Smooth muscle cell (in vitro differentiated cells): ENCODE data around the gene USP20. TPM values are rescaled to one million over a fixed set of nuclear protein-coding genes. Genes with fewer than 3 reads are reported as not detected.

Experiments used
- DNase-seq: peaks from one replicate; lab custom pipeline; 2025; ENCODE audit not compliant: unreplicated experiment; lab: John Stamatoyannopoulos, UW
- H2AFZ ChIP-seq: fragments of 200-600 bp; sonication (generic); 2 replicates; pipeline ENCODE4 v1.6.0; 2016; ENCODE audit warnings: antibody characterized with exemption, low read depth, mild to moderate bottlenecking
- H3F3A ChIP-seq: fragments of 200-600 bp; sonication (generic); 2 replicates; pipeline ENCODE4 v1.6.0; 2017; ENCODE audit warnings: antibody characterized with exemption, low read depth
- H3K27ac ChIP-seq: fragments of 200-600 bp; sonication (generic); 2 replicates; pipeline ENCODE4 v1.5.1; 2016; ENCODE audit warnings: low read depth, mild to moderate bottlenecking
- H3K27me3 ChIP-seq: fragments of 200-600 bp; sonication (generic); 2 replicates; pipeline ENCODE4 v1.6.1; 2016; ENCODE audit warnings: low read depth, mild to moderate bottlenecking
- H3K36me3 ChIP-seq: fragments of 200-600 bp; sonication (generic); 2 replicates; pipeline ENCODE4 v1.5.1; 2016; ENCODE audit warnings: low read depth
- H3K4me1 ChIP-seq: fragments of 200-600 bp; sonication (generic); 2 replicates; pipeline ENCODE4 v1.5.1; 2016; ENCODE audit warnings: low read depth
- H3K4me2 ChIP-seq: fragments of 200-600 bp; sonication (generic); 2 replicates; pipeline ENCODE4 v1.6.0; 2016; ENCODE audit warnings: mild to moderate bottlenecking
- H3K4me3 ChIP-seq: fragments of 200-600 bp; sonication (generic); 2 replicates; pipeline ENCODE4 v1.5.1; 2016; ENCODE audit warnings: mild to moderate bottlenecking
- H3K79me2 ChIP-seq: fragments of 200-600 bp; sonication (generic); 2 replicates; pipeline ENCODE4 v1.6.0; 2016; ENCODE audit warnings: low read depth, mild to moderate bottlenecking
- H3K9ac ChIP-seq: fragments of 200-600 bp; sonication (generic); 2 replicates; pipeline ENCODE4 v1.6.0; 2016; ENCODE audit warnings: low read depth
- H3K9me3 ChIP-seq: fragments of 200-600 bp; sonication (generic); replicated peaks from 2 replicates; pipeline ENCODE4 v1.5.1; 2016; ENCODE audit warnings: low read depth
- H4K20me1 ChIP-seq: fragments of 200-600 bp; sonication (generic); 2 replicates; pipeline ENCODE4 v1.6.0; 2016; ENCODE audit warnings: low read depth
- CTCF ChIP-seq: fragments of 200-600 bp; sonication (generic); IDR thresholded peaks from 2 replicates; pipeline ENCODE4 v1.5.1; 2017; ENCODE audit warnings: borderline replicate concordance, mild to moderate bottlenecking, antibody characterized with exemption; ENCODE audit not compliant: insufficient read depth, poor library complexity, severe bottlenecking
- WGBS: methylation state at CpG from one replicate; pipeline ENCODE4 v1.1.7; 2016; ENCODE audit warnings: low lambda C conversion rate; 5-methylcytosine and 5-hydroxymethylcytosine counted together
- microRNA-seq: library from miRNA; unstranded; fragments of <30 nt; microRNA quantifications from one replicate; pipeline ENCODE4, GENCODE V29; 2016; ENCODE audit warnings: borderline number of aligned reads
- polyA plus RNA-seq: library from polyadenylated mRNA; unstranded; fragments of >200 nt; fragmentation: Nextera tagmentation; extraction: Ambion mirVana; gene quantifications from 2 replicates; pipeline ENCODE4 v1.2.1, GENCODE V29; 2016
- small RNA-seq: library from RNA; depleted of rRNA; stranded (forward); fragments of <200 nt; gene quantifications from one replicate; pipeline ENCODE3, GENCODE V24; 2014
- total RNA-seq: library from RNA; depleted of rRNA; stranded (reverse); fragments of >200 nt; gene quantifications from 2 replicates; pipeline ENCODE4 v1.2.3, GENCODE V29; 2014

Gene USP20
- total and polyA plus RNA-seq, 2 experiments from 2014 or later = 14.6 to 29.7 TPM

- Histone ChIP-seq H4K20me1 (no peaks in the 10 kb centered on the region), H3K9me3 (no peaks in the 10 kb centered on the region), H3K4me3 (no peak overlapping the region), H3K9ac (no peak overlapping the region), H3K27me3 (no peaks in the 10 kb centered on the region), H2AFZ (no peak overlapping the region), H3K36me3 (peaks cover 10% of the 10 kb centered on the region), H3F3A (no peaks in the 10 kb centered on the region), H3K4me1 (no peaks in the 10 kb centered on the region), H3K79me2 (no peaks in the 10 kb centered on the region), H3K4me2 (no peak overlapping the region), H3K27ac (no peak overlapping the region)
- DNase-seq = no peak
- TF ChIP-seq CTCF = no peak
- 91% methylated on average over 6 of the region's 6 CpGs for WGBS
Observed at GRCh38 chr9:129923589-129923988, 88.3 kb downstream of the USP20 start.

GRCh38 chr9:129929496-129930125, 94.4 kb downstream of the USP20 start:
- Histone ChIP-seq H2AFZ (no peak overlapping the region), H3K79me2 (no peaks in the 10 kb centered on the region), H4K20me1 (no peaks in the 10 kb centered on the region), H3K9me3 (no peaks in the 10 kb centered on the region), H3K36me3 (peaks cover 7% of the 10 kb centered on the region), H3K4me2 (no peak overlapping the region), H3F3A (peaks cover 8% of the 10 kb centered on the region), H3K9ac (no peak overlapping the region), H3K27me3 (no peaks in the 10 kb centered on the region), H3K27ac (no peak overlapping the region), H3K4me3 (no peak overlapping the region), H3K4me1 (peaks cover 25% of the 10 kb centered on the region)
- no peak for TF ChIP-seq CTCF
- 96% methylated on average over 9 of the region's 9 CpGs for WGBS
- DNase-seq = no peak

- H3K4me3 ChIP-seq = no peak overlapping the region
- H3K27ac ChIP-seq = no peak overlapping the region
Observed at GRCh38 chr9:129930743-129931142, 95.5 kb downstream of the USP20 start.

More at GRCh38 chr9:129930743-129931142, 95.5 kb downstream of the USP20 start:
- Histone ChIP-seq H3K4me1 (peaks cover 25% of the 10 kb centered on the region), H3K4me2 (no peak overlapping the region), H4K20me1 (no peaks in the 10 kb centered on the region), H3K9me3 (no peaks in the 10 kb centered on the region), H3K27me3 (no peaks in the 10 kb centered on the region), H3K79me2 (no peaks in the 10 kb centered on the region), H3F3A (peaks cover 10% of the 10 kb centered on the region), H2AFZ (no peak overlapping the region), H3K9ac (no peak overlapping the region), H3K36me3 (peaks cover 7% of the 10 kb centered on the region)
- no peak for DNase-seq
- WGBS = 98% methylated on average over 2 of the region's 2 CpGs
- no peak for TF ChIP-seq CTCF

Small RNAs within 50 kb of the gene (microRNA-seq; reads per million reads assigned to microRNA genes)
- not detected for gene MIR6855

Small RNAs within 50 kb of the gene (small RNA-seq; reads per million reads assigned to genes)
- not detected for gene MIR6855

Other genes with a start within 250 kb of the USP20 start
- not detected in 2 replicates for gene C9orf50, start 214.4 kb upstream of the USP20 start, total RNA-seq
- gene C9orf50, start 214.4 kb upstream of the USP20 start, polyA plus RNA-seq = 0.59 TPM in 1 of 2 replicates, not detected in the other
- gene NTMT1, start 209.3 kb upstream of the USP20 start, total RNA-seq = 24.7 and 42.9 TPM in 2 replicates
- gene NTMT1, start 209.3 kb upstream of the USP20 start, polyA plus RNA-seq = 118 and 129 TPM in 2 replicates
- 10.9 and 13.8 TPM in 2 replicates for gene ASB6, start 193.3 kb upstream of the USP20 start, total RNA-seq
- 22.2 and 26.0 TPM in 2 replicates for gene ASB6, start 193.3 kb upstream of the USP20 start, polyA plus RNA-seq
- gene PRRX2, start 169.8 kb upstream of the USP20 start, total RNA-seq = 59.9 and 87.7 TPM in 2 replicates
- 180 and 234 TPM in 2 replicates for gene PRRX2, start 169.8 kb upstream of the USP20 start, polyA plus RNA-seq
- gene PTGES, start 82.4 kb upstream of the USP20 start, total RNA-seq = 36.9 and 49.5 TPM in 2 replicates
- 69.6 and 176 TPM in 2 replicates for gene PTGES, start 82.4 kb upstream of the USP20 start, polyA plus RNA-seq
- gene TOR1B, start 32.3 kb upstream of the USP20 start, total RNA-seq = 43.4 and 60.0 TPM in 2 replicates
- 10.3 and 13.8 TPM in 2 replicates for gene TOR1B, start 32.3 kb upstream of the USP20 start, polyA plus RNA-seq
- gene TOR1A, start 11.3 kb upstream of the USP20 start, total RNA-seq = 38.8 and 46.1 TPM in 2 replicates
- 38.5 and 43.1 TPM in 2 replicates for gene TOR1A, start 11.3 kb upstream of the USP20 start, polyA plus RNA-seq
- 38.0 and 42.3 TPM in 2 replicates for gene C9orf78, start 183 bp upstream of the USP20 start, total RNA-seq
- gene C9orf78, start 183 bp upstream of the USP20 start, polyA plus RNA-seq = 53.8 and 78.0 TPM in 2 replicates
- 17.2 and 23.8 TPM in 2 replicates for gene FNBP1, start 207.7 kb downstream of the USP20 start, total RNA-seq
- gene FNBP1, start 207.7 kb downstream of the USP20 start, polyA plus RNA-seq = 17.1 and 25.4 TPM in 2 replicates
- 42.7 and 42.9 TPM in 2 replicates for gene GPR107, start 218.4 kb downstream of the USP20 start, total RNA-seq
- 16.2 and 19.1 TPM in 2 replicates for gene GPR107, start 218.4 kb downstream of the USP20 start, polyA plus RNA-seq